DMS53 (cell line): ENCODE measurements around the gene PLGRKT.
A peak's percentile ranks its signal among the peaks of the same experiment; 100 is the strongest.
"Not testable (repeated sequence)": the region's sequence is repeated elsewhere in the genome, so short reads cannot be mapped to it uniquely, and the experiment has no call there.

ENCODE experiments used
- DNase-seq: peaks from one replicate; lab custom pipeline; 2025; lab: John Stamatoyannopoulos, UW

PLGRKT gene

DNA sequence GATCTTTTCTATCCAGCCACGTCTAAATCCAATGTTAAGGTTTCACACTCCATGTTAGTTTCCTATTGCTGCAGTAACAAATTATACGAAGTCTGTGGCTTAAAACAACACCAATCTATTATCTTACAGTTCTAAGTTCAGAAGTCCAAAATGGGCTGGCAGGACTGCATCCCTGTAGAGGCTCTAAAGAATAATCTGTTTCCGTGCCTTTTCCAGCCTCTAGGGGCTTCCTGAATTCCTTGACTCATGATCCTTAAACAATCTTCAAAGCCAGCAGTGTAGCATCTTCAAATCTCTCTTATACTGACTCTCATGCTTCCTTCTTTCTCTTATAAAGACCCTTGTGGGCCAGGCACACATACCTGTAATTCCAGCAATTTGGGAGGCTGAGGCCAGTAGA, 6.8 kb downstream of the PLGRKT start:
- DNase-seq, result no peak

DNA sequence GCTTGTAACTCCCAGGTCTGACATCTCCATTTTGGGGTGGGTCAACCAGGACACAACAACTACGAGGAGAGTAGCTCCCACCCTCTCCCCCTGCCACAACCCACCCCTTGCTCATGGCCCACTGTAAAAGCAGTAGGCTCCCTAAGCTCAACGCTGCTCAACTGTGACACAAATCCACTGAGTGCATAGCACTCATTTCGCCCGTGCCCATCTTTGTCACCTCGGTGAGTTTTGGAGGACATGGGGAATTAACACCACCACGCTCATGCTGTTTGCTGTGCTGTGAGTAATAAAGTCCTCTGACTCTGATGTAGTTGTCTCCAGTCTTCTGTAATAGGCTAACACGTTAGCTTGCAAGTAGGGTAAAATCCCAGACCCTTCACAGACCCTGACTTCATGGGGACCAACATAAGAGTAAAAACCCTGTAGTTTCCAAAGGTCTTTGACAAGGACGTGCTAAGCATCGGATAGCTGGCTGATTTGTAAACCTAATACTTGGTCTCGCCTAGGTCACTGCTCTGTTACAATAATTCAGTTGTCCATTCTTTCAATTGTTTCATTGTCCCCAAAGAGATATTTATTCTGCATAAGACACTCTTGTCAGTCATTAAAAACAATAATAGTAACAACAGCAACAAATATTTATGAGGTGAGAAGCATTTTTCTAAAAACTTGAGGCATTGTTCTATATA, 7.7 kb downstream of the PLGRKT start:
- no peak for DNase-seq

DNA sequence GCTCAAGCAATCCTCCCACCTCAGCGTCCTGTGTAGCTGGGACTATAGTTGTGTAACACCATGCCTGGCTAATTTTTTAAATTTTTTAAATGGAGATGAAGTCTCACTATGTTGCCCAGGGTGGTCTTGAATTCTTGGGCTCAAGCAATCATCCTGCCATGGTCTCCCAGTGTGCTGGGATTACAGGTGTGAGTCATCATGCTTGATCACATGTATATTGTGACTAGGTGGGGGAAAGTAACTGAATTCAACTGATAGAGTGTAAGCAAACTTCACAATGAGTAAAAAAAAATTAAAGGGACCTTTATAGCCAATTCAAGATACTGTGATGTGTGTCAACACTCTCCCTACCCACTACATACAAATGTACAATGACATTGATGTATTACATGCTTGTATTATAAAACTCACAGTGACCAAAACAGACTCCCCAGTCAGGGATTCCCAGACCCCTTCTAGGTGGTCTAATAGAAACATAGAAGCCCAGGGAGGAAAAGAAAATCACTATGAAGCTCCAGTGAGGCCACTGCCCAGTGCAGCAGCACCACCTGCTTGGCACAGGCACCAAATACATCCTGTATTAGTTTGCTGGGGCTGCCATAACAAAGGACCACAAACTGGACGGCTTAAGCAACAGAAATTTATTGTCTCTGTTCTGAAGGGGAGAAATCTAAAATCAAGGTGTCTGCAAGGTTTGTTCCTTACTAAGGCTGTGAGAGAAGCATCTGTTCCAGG, 8.8 kb downstream of the PLGRKT start:
- no peak for DNase-seq

DNA sequence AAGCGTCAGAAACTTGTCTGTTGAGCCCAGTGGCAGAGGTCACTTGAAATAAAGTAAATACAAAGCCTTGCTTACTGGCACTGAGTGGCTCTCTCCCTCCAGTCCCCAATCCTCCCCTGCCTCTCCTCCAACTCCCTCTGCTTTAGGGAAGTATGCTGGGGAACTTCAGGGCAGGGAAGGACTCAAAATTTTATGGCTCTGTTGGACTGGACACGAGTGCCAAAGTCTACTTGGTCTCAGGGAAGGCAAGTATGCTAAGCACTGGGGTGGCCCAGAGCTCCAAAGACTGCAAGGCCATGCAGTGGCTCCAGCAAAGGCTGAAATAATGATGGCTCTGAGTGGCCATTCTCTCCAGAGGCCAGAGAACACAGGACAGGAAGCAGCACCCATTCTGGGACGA, 9.6 kb downstream of the PLGRKT start:
- DNase-seq, result no peak

DNA sequence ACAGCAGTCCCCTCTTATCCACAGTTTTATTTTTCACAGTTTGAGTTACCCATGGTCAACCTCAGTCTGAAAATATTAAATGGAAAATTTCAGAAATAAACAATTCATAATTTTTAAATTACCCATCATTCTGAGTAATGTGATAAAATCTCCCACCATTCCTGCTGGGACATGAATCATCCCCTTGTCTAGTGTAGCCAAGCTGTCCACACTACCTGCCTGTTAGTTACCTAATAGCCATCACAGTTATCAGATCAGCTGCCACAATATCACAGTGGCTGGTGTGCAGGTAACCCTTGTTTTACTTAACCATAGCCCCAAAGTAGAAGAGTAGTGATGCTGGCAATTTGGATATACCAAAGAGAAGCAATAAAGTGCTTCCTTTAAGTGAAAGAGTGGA, 10.7 kb downstream of the PLGRKT start:
- DNase-seq, result no peak

DNA sequence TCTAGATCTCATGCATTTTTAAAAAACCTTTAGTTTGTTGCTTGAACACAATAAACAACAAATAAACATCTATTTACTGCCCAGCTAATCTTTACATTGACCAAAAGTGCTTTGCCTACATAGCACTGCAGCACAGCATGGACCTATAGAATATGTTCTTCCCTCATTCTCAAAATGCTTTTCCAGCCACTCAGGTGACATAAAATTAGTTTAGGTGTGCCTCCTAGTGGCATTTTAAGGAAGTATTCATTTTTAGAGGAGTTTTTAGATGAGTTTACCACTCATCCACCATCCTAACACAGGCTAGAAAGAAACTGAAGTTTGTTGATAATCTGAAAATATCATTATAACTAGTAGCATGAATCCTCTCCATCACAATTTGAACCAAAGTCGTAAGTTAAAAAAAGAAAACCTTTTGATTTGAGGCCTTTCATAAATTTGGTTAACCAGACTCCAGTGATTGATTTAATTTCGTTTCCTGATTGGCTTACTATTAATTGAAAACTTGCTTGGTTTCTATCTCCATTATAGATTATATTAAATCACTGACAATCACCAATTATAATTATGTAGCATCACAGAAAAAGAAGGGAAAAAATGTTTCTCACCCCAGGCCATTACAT, 12.6 kb downstream of the PLGRKT start:
- peak; percentile 76 for DNase-seq

DNA sequence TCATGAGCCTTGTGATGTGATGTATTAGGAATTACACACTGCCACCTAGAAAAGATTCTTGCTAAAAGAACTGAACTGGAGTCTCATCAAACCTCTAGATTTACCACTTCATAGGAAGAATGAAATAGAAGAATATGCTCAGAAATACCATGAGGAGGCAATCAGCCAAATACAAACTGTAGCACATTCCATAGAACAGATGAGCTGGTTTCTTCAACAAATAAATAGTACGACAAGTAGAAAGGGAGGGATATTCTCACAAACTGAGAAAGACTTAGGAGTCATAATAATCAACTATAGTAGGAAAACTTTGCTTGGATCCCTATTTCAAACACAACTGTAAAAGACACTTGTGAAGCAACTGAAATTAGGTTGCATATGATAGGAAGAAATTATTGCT, 15.4 kb downstream of the PLGRKT start:
- DNase-seq, result no peak

DNA sequence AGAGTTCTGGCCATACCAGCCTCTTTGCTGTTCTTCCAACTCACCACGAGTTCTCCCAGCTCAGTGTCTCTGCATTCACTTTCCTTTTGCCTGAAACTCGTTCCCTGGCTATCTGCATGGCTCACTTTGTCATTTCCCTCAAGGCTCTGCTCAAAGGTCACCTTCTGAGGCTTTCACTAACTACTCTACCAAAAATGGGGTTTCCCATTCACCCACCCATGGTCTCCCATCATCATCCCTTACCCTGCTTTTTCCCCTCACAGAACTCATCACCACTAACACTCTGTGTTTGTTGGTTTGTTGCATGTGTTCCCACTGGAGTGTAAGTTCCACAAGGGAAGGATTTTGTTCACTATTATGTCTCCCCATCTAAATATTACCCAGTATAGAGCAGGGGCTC, 16.6 kb downstream of the PLGRKT start:
- no peak for DNase-seq

DNA sequence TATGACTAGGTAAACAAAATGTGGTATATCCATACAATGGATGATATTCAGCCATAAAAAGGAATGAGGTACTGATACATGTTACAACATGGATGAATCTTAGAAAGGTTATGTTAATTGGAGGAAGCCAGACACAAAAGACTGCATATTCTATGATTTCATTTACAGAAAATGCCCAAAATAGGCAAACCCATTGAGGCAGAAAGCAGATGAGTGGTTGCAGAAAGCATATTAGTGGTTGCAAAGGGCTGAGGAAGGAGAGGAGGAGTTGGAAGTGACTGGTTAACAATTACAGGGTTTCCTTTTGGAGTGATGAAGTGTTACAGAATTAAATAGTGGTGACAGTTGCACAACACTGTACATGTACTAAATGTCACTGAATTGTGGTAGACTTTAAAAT, 17.7 kb downstream of the PLGRKT start:
- no peak for DNase-seq

DNA sequence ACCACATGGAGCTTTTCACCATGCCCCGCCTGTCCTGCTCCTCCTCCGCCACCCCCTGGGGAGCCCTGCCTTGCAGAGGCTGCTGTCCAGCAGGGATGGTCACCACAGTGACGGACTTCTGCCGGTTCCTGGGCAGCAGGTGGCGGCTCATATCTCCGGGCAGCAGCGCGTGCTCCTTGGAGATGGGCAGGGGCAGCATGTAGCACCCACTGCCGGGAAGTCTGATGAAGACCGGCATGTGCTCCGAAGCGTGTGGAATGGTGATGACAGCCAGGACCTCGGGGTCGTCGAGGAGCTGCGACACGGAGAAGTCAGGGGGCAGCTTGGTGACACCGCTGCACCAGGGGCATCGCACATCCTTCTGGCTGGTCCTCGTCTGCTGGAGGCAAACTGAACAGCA, 19.2 kb downstream of the PLGRKT start:
- no peak for DNase-seq

DNA sequence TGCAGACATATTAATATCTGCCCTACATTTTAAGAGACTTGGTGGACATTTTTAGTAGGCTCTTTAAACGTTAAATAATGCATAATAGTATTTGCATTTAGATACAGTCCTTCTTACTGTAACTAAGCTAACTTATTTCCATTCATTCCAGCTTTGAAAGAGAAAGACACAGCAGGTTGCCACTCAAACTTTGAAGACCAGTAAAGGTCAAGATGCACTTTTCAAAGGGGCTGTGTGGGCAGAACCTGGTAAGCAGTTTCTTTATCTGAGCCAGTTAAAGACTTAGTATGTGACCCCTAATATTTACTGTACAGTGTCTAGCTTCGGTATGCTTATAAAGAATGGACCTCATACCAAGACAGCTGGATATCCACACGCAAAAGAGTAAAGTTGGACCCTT, 20.8 kb downstream of the PLGRKT start:
- DNase-seq, result no peak

DNA sequence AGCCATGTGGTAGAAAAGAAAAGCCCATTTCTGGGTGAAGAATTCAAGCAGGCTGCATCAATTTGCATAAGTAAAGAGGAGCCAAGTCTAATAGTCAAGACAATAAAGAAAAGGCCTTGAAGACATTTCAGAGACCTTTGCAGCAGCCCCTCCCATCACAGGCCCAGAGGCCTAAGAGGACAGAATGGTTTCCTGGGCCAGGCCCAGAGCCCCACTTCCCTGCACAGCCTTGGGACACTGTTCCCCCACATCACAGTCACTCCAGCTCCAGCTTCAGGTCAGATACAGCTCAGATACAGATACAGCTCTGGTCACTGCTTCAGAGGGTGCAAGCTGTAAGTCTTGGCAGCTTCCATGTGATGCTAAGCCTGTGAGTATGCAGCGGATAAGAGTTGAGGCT, 29.1 kb downstream of the PLGRKT start:
- no peak for DNase-seq

DNA sequence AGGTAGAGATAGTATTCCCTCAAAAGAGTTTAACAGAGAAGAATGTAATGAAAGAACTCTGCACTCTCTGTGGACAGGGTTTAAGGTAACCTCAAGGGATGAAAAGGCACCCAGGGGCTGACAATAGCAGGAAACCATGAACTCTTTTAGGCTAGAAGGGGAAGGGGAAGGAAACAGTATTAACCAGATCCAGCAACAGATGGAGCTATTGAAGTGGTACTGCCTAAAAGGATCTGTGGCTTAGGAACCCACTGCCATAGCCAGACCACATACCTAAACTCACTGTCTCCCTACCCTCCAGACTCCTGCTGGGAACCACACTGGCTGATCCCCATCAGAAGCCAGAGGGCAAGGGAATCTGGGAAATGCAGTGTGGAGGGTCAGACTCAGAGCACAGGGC, 35.5 kb downstream of the PLGRKT start:
- no peak for DNase-seq

DNA sequence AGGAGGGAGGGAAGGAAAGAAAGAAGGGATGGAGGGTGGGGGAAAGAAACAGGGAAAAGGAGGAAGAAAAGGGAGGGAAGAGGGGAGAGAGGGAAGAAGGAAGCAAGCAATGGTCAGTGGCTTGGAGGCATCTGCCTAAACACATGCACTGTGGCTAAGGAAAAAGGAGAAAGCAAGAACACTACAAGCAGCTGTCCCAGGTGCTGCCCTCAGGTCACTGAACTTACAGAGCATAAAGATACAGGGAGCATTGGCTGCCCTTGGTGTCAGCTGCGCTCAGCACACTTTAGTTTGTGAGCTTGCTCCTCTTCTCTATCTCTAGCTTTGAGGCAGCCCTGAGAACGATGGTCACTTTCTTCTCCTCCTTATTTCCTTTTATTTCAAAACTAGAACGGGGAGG, 40.2 kb downstream of the PLGRKT start:
- not testable (repeated sequence) for DNase-seq

DNA sequence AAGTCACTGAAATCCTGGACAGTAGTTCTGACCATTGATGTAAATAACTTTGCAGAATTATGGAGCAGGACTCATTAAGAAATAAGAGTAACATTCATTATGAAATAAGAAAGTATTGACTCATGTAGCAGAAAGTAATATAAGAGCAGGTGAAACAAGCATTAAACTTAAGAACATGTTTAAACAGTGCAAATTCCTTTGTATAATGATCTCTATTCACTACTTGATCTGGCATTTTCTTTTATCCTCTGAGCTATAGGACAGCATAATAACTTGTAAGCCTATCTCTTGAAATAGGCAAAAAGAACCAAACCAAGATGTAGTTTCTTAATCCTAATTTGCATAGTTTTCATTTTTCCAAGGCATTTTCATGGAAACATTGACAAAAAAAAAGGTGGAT, 42.3 kb downstream of the PLGRKT start:
- DNase-seq, result no peak

DNA sequence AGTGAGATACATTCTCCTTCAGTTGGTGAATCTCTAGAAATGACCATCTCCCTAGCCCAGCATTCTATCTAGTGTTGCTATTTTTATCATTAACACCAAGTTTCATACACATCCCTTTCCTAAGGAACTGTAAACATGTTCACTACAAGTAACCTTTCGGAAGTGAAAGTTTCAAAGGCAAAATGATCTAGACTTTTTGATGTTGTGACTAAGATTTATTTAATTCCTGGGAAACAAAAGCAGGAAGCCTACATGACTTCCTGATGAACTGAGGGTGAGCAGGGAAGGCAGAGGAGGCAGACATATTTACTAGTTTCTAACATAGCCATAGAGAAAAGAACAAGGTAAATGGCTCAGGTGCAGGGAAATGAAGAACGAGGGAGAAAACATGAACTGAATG, 43.7 kb downstream of the PLGRKT start:
- not testable (repeated sequence) for DNase-seq

DNA sequence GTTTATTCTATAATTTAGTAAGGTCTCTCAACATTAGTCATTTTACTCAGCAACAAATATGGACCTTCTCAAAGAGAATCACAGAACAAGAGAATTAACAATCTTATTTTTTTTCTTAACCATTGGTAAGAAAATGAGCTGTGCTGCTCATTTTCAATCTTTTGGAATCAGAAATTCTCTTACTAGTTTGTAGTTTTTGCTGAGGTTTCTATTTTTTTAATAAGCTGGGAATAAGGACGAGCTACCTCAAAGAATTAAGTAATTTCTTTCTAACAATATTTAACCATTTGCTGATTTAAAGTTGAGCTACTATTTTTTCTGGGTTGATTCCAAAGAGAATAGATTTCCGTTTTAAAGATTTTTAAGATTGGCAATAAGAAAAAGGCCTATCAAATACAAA, 44.2 kb downstream of the PLGRKT start:
- DNase-seq, result no peak

DNA sequence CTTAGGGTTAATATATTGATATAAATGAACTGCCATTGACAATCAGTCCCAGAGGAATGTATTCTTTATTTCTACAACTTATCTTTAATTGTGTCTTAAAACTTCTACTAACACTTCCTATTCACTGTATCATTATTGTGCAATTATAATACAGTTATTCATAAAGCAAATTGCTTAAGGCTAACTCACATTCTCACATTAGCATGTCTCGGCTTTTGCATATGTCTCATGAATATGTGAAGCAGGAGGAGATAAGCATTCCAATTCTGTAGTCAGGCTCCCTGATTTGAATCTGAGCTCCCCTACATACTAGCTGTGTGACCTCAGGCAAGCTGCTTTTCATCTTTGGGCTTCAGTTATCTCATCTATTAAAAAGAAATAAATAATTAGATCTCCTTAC, 45.4 kb downstream of the PLGRKT start:
- DNase-seq, result no peak

DNA sequence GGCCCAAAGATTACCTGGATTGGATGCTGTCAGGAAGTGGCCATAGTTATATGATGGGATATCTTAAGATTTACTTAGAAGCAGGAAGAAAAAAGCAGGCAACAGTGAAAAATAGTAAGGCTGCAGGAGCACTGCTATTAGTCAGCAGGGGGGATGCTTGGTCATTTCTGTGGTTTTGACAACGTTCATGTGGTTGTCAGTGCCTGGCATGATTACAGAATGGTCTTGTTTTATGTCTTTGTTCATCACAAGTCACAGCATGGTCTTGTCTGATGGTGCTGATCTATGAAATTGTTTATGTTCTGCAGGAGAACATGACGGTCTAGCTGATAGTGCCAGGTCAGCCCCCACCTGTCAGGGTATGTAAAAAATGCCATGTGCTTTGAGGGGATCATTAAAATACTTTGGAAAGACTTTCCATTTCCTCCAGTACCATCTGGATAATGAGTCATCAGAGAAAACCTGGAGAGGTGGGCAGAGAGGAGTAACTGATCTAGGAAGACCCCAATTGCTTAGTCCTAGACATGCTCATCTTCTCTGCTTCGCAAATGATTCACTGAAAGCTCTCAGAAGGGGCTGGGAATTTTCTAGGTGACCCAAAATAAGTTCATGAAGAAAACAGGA, 48.5 kb downstream of the PLGRKT start:
- DNase-seq, result no peak

DNA sequence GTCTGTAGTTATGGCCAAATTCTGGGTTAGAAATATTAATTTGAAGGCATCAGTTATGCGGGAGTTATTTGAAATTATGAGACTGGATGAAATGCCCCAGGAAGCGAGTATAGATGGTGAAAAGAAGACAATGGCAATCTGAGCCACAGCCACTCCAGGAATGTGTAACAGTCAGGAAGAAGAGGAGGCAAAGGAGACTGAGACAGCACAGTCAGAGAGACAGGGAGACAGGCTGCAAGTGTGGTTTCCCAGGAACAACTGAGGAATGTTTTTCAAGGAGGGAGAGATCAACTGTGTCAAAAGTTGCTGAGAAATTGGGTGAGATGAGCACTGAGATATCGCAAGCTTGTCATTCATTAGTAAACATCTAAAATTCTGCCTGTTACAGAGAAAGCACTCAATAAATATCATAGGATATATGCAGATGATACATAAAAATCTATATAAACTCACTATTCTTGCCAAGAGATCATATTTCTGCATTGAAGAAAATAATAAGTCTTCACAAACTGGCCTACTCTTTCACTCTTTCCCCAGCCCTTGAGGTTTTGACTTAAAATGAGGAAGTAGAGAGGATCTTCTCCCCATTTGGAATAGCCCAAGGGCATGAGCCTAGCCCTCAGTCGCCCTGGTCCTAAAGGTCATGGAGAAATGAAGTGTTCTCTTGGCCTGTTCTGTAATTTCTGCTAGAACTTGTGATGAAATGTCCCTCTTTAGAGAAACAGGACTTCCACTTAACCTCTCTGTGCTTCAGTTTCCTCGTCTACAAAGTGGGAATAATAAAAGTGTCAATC, 49.5 kb downstream of the PLGRKT start:
- DNase-seq, result no peak

DNA sequence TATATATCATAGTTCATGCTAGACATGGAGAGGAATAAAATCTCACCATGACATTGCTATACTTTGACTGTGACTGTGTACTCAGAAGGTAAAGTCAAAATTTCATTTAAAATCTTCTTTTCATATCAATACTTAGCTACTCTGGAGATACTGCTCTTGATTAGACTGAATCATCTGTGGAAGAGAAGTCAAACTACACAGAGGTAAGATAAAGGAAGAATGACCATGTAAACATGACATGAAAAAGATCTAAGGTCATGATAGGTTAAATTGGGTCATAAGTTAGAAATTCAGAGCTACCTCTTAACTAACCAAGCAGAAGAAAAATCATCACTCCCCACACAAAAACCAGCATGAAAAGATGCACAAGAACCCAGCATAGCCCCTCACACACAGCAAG, 53.3 kb downstream of the PLGRKT start:
- no peak for DNase-seq

DNA sequence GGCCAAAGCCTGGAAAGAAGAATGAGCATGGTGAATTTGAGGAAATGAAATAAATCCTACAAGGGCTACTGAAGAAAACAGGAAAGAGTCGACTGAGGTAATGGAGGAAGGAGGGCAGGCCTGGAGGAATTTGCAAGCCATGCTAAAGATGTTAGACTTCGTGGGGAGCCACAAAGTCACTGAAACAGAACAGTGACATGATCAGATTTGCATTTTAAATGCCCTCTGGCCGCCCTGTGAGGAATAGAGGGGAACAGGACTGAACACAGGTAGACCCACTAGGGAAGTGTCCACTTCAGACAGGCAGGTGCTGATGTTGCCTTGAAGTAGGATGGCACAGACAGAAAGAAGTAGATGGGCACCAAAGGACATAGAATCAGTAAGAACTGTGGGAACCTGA, 55.2 kb downstream of the PLGRKT start:
- no peak for DNase-seq
